Loucy (cell line): ENCODE results near the gene CD82.

Source experiments
- H2AFZ ChIP-seq: fragments of 200-600 bp; sonication (generic); 2 replicates; pipeline ENCODE4 v1.6.0; 2016; ENCODE audit warnings: antibody characterized with exemption, mild to moderate bottlenecking, low read length, moderate library complexity
- H3F3A ChIP-seq: fragments of 200-600 bp; 2 replicates; pipeline ENCODE4 v1.6.0; 2016; ENCODE audit warnings: antibody characterized with exemption, low read depth, mild to moderate bottlenecking
- H3K27me3 ChIP-seq: fragments of 200-600 bp; sonication (generic); 2 replicates; pipeline ENCODE4 v1.6.1; 2014; ENCODE audit warnings: low read length, mild to moderate bottlenecking; ENCODE audit not compliant: insufficient read depth, poor library complexity, severe bottlenecking
- H3K36me3 ChIP-seq: fragments of 200-600 bp; sonication (generic); 2 replicates; pipeline ENCODE4 v1.6.1; 2016; ENCODE audit warnings: low read length; ENCODE audit not compliant: insufficient read depth
- H3K4me1 ChIP-seq: fragments of 200-600 bp; sonication (generic); 2 replicates; pipeline ENCODE4 v1.5.1; 2014; ENCODE audit warnings: low read length, mild to moderate bottlenecking; ENCODE audit not compliant: insufficient read depth, poor library complexity, severe bottlenecking
- H3K4me2 ChIP-seq: fragments of 200-600 bp; sonication (generic); 2 replicates; pipeline ENCODE4 v1.6.0; 2014; ENCODE audit warnings: antibody characterized with exemption, low read length, low read depth, mild to moderate bottlenecking; ENCODE audit not compliant: poor library complexity, severe bottlenecking
- H3K4me3 ChIP-seq: fragments of 200-600 bp; sonication (generic); 2 replicates; pipeline ENCODE4 v1.5.1; 2014; ENCODE audit warnings: low read length, mild to moderate bottlenecking, mixed read lengths; ENCODE audit not compliant: poor library complexity, severe bottlenecking
- H3K79me2 ChIP-seq: fragments of 200-600 bp; sonication (generic); 2 replicates; pipeline ENCODE4 v1.6.1; 2014; ENCODE audit warnings: low read length; ENCODE audit not compliant: insufficient read depth
- H3K9ac ChIP-seq: fragments of 200-600 bp; sonication (generic); 2 replicates; pipeline ENCODE4 v1.6.0; 2014; ENCODE audit warnings: mild to moderate bottlenecking, low read depth, low read length, moderate library complexity; ENCODE audit not compliant: poor library complexity, severe bottlenecking
- H3K9me2 ChIP-seq: fragments of 200-600 bp; sonication (generic); replicated peaks from 2 replicates; pipeline ENCODE4 v1.6.1; 2016; ENCODE audit warnings: low read depth, low read length, mixed read lengths
- H3K9me3 ChIP-seq: fragments of 200-600 bp; sonication (generic); 2 replicates; pipeline ENCODE4 v1.6.1; 2014; ENCODE audit warnings: mild to moderate bottlenecking, antibody characterized with exemption, low read length, low read depth; ENCODE audit not compliant: insufficient read depth
- H4K20me1 ChIP-seq: fragments of 200-600 bp; sonication (generic); 2 replicates; pipeline ENCODE4 v1.6.0; 2014; ENCODE audit warnings: antibody characterized with exemption, low read length, mild to moderate bottlenecking; ENCODE audit not compliant: insufficient read depth, poor library complexity, severe bottlenecking
- CTCF ChIP-seq: fragments of 200-600 bp; sonication (generic); conservative IDR thresholded peaks from 2 replicates; pipeline ENCODE4 v1.5.1; 2014; ENCODE audit warnings: mild to moderate bottlenecking, antibody characterized with exemption, low read length
- EZH2phosphoT487 ChIP-seq: fragments of 200-600 bp; IDR thresholded peaks from 2 replicates; pipeline ENCODE4 v1.6.1; 2018; ENCODE audit warnings: antibody characterized with exemption, mild to moderate bottlenecking, moderate library complexity, borderline replicate concordance

CD82 gene

DNA sequence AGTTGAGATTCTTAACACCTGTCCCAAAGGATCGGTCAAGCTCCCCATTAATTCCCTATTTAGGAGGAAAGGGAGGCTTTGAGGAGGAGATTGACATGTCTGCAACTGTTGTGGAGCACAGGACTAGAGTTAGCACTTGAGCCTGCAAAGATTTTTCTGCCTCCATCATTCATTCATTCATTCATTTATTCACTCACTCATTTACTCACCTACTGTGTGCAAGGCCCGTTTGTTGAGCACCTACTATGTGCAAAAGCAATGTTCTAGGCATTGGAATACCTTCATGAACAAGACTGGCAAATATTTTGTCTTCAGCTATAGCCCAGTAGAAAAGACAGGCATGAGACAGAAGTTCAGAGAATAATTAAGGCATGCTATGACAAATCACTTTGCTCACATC lies 43.2 kb upstream of the CD82 start:
- Histone ChIP-seq H3K9ac (no peak overlapping the region), H3K4me2 (no peak overlapping the region), H4K20me1 (no peaks in the 10 kb centered on the region), H3K4me3 (no peak overlapping the region), H2AFZ (no peak overlapping the region), H3K79me2 (no peaks in the 10 kb centered on the region), H3K4me1 (peaks cover 8% of the 10 kb centered on the region), H3F3A (no peaks in the 10 kb centered on the region), H3K36me3 (no peaks in the 10 kb centered on the region), H3K9me2 (no peaks in the 10 kb centered on the region), H3K27me3 (no peaks in the 10 kb centered on the region), H3K9me3 (no peaks in the 10 kb centered on the region)
- TF ChIP-seq CTCF = no peak
- no peak for TF ChIP-seq EZH2phosphoT487

- H3K36me3 ChIP-seq = no peaks in the 10 kb centered on the region
- H4K20me1 ChIP-seq = no peaks in the 10 kb centered on the region
- H3K4me2 ChIP-seq = no peak overlapping the region
- H3K4me3 ChIP-seq = no peak overlapping the region
- no peak overlapping the region for H3K9ac ChIP-seq
- H3K79me2 ChIP-seq = no peaks in the 10 kb centered on the region
- H3K4me1 ChIP-seq = peaks cover 8% of the 10 kb centered on the region
- no peaks in the 10 kb centered on the region for H3K27me3 ChIP-seq
- no peak for TF ChIP-seq CTCF
- TF ChIP-seq EZH2phosphoT487 = no peak
- H3K9me2 ChIP-seq = no peaks in the 10 kb centered on the region
- H2AFZ ChIP-seq = no peak overlapping the region
- H3F3A ChIP-seq = no peaks in the 10 kb centered on the region
- no peaks in the 10 kb centered on the region for H3K9me3 ChIP-seq
Observed at GRCh38 chr11:44524346-44524745, 41.1 kb upstream of the CD82 start.

DNA sequence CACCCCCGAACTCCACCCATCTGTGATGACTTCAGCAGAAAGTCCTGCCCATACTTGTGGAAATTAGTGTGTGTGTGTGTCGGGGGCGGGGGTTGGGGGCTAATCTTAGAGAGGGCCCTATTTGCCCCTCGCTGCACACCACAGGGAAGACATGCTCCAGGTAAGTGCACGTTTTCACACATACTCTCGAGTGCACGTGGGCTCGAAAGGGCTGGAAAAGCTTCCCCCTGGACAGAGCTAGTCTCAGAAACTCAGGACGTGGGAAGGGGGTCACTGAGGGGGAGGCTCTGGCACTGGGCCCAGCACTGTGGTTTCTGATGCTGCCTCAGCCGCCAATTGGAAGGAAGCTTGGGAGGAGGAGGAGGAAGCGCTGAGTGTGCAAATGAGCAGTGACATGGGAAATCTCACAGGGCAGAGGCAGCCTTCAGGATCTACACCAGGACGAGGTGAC lies 40.7 kb upstream of the CD82 start:
- H3K9ac ChIP-seq = no peak overlapping the region

More for the DNA sequence above, 40.7 kb upstream of the CD82 start:
- Histone ChIP-seq H3K4me1 (peaks cover 8% of the 10 kb centered on the region), H3K36me3 (no peaks in the 10 kb centered on the region), H3K79me2 (no peaks in the 10 kb centered on the region), H4K20me1 (no peaks in the 10 kb centered on the region), H3K4me3 (no peak overlapping the region), H3K4me2 (no peak overlapping the region), H3F3A (no peaks in the 10 kb centered on the region), H3K27me3 (no peaks in the 10 kb centered on the region), H2AFZ (no peak overlapping the region), H3K9me2 (no peaks in the 10 kb centered on the region), H3K9me3 (no peaks in the 10 kb centered on the region)
- TF ChIP-seq CTCF (no peak), EZH2phosphoT487 (no peak)
